GM12872 (cell line): ENCODE results near the gene CISD3.

Source experiments
- TF ChIP-seq, protein P1 (sequence below): IDR thresholded peaks from 3 replicates; pipeline ENCODE4 v1.5.1; 2011; ENCODE audit warnings: low read depth, mild to moderate bottlenecking, low read length, moderate library complexity; ENCODE audit not compliant: insufficient read depth

Gene CISD3

DNA sequence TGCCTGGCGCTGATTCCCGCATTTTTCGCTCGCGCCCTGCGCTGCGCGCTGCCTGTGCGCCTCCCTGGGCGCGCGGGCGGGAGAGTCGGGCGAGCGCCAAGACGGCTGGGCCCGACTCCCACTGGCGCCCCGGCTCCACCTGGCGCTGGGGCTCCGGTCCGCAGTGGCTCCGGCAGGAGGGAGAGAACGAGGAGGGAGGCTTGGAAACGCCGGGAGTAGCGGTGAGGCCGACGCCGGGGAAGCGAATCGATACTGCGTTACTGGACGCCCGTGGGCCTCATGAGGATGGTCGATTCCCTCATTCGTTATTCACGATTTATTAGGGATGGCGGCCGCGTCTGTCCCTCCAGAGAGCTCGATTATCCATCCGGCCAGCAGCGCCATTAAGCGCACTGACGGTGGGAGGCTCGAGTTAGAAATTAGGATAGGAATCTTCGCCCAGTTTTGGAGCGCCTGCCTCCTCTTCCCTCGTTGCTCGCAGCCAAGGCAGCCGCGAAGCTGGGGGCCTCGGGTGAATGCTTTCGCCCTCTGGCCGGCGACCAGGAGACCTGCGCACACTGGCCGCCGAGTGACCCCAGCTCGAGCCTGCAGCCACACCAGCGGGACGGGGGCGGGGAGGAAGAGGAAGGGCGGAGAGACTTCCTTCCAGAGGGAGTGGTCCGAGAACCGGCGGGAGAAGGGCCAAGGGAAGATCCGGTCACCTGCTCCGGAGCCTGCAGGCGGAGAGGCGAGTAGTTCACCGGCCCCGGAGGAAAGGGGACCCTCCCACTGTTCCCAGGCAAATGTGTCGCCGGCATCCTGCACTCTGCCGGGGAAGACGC lies 19.3 kb downstream of the CISD3 start:
- TF ChIP-seq, protein P1, sequence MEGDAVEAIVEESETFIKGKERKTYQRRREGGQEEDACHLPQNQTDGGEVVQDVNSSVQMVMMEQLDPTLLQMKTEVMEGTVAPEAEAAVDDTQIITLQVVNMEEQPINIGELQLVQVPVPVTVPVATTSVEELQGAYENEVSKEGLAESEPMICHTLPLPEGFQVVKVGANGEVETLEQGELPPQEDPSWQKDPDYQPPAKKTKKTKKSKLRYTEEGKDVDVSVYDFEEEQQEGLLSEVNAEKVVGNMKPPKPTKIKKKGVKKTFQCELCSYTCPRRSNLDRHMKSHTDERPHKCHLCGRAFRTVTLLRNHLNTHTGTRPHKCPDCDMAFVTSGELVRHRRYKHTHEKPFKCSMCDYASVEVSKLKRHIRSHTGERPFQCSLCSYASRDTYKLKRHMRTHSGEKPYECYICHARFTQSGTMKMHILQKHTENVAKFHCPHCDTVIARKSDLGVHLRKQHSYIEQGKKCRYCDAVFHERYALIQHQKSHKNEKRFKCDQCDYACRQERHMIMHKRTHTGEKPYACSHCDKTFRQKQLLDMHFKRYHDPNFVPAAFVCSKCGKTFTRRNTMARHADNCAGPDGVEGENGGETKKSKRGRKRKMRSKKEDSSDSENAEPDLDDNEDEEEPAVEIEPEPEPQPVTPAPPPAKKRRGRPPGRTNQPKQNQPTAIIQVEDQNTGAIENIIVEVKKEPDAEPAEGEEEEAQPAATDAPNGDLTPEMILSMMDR: 0 out of 3 replicates have a peak, but pooled peaks have one; percentile 4

DNA sequence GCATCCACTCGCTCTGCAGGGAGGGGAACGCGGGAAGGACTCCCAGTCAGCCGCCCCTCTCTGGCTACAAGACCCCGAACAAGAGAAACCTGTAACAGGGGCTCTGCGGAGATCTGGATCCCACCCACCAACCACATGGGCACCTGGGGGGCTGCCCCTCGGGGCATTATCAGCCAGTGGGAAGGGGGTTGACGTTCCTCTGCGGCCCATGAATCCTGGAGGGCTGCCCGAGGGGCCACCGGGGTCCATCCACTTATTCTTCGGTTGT lies 19.8 kb downstream of the CISD3 start:
- TF ChIP-seq, protein P1: no peak

GRCh38 chr17:38750312-38751121 lies 20.4 kb downstream of the CISD3 start:
- TF ChIP-seq, protein P1: no peak

DNA sequence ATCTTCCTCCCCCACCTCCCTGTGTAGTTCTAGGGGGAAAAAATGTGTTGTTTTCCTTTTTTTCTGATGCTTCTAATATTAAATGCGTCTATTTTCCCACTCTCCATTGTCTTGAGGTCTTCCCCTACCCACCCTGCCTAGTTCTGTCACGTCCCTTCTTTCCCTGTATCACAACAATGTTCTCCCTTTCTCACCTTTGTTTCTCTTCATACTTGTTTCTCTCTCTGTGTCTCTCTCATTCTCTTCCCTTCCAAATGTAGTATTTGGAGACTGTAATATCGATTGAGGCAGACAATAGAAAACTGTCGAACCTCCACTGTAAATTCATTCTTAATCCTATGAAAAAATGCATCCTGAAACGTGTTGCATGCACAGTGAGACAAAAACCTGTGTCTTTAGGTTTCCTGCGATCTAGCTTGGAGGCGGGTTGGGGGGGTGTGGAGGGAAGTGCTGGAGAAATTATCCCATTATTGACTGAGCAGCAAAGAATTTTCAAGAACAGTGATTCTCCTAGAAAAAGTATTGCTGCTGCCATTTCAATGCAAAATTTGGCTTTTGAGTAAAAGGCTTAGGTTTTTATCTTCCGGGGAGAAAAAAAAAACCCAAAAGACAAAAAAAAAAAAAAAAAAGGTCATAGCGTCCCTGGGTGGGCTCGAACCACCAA lies 21.1 kb downstream of the CISD3 start:
- TF ChIP-seq, protein P1: no peak

- TF ChIP-seq, protein P1: no peak
Measured at GRCh38 chr17:38751808-38752307, 21.7 kb downstream of the CISD3 start.

GRCh38 chr17:38752308-38753070 lies 22.3 kb downstream of the CISD3 start, which contains the start of gene PSMB3:
PSMB3 (plus strand) TSS chr17:38752741; CDS start chr17:38752827, 86 bp downstream.
- TF ChIP-seq, protein P1: no peak

GRCh38 chr17:38753071-38753506 lies 22.9 kb downstream of the CISD3 start:
- TF ChIP-seq, protein P1: no peak
